Natural killer cell (primary cell): ENCODE measurements around the gene CPA1. TPM values are rescaled to one million over a fixed set of nuclear protein-coding genes. Genes with fewer than 3 reads are reported as not detected.

ENCODE experiments used
- ATAC-seq, 3 donors: fragments of 150-1000 bp in 2 of 3; fragments of 200-7000 bp in 1 of 3; cut with Tn5 transposase; 1 replicate in 1 of 3; 2 replicates in 2 of 3; pipeline ENCODE4 v1.10.0; 2021; ENCODE audit warnings: mild to moderate bottlenecking in 2 of 3, moderate library complexity in 2 of 3
- DNase-seq, 2 donors: peaks; one replicate each; pipeline versions ENCODE4 v3.0.0 to v3.0.0-alpha.2; 2013 to 2021; ENCODE audit warnings: mixed read lengths in 1 of 2
- H3K27ac ChIP-seq: one replicate; pipeline ENCODE4 v1.5.1; 2013; ENCODE audit warnings: mild to moderate bottlenecking, low read length
- H3K27me3 ChIP-seq: one replicate; pipeline ENCODE4 v1.6.1; 2013; ENCODE audit warnings: low read length; ENCODE audit not compliant: control insufficient read depth, insufficient read depth
- H3K36me3 ChIP-seq: one replicate; pipeline ENCODE4 v1.6.1; 2013; ENCODE audit warnings: low read length; ENCODE audit not compliant: control insufficient read depth, insufficient read depth
- H3K4me1 ChIP-seq: one replicate; pipeline ENCODE4 v1.6.1; 2013; ENCODE audit warnings: low read length; ENCODE audit not compliant: control insufficient read depth, insufficient read depth
- H3K4me3 ChIP-seq: one replicate; pipeline ENCODE4 v1.5.1; 2013; ENCODE audit warnings: low read length
- H3K9me3 ChIP-seq: one replicate; pipeline ENCODE4 v1.6.1; 2013; ENCODE audit warnings: low read length; ENCODE audit not compliant: control insufficient read depth, insufficient read depth
- H3K27ac Mint-ChIP-seq, 2 donors: one replicate each; pipeline ENCODE4 v1.8.0; 2022; ENCODE audit warnings: mild to moderate bottlenecking in 2 of 2, mixed read lengths in 2 of 2, moderate library complexity in 1 of 2
- H3K27me3 Mint-ChIP-seq, 2 donors: one replicate each; pipeline ENCODE4 v1.8.0; 2022; ENCODE audit warnings: low read depth in 2 of 2, mixed read lengths in 2 of 2
- H3K36me3 Mint-ChIP-seq: one replicate; pipeline ENCODE4 v1.8.0; 2022; ENCODE audit warnings: mixed read lengths
- H3K4me1 Mint-ChIP-seq, 2 donors: one replicate each; pipeline ENCODE4 v1.8.0; 2022; ENCODE audit warnings: mixed read lengths in 2 of 2
- H3K4me3 Mint-ChIP-seq: one replicate; pipeline ENCODE4 v1.8.0; 2022; ENCODE audit warnings: mild to moderate bottlenecking, moderate library complexity, mixed read lengths
- H3K9me3 Mint-ChIP-seq, 2 donors: one replicate each; pipeline ENCODE4 v1.8.0; 2022; ENCODE audit warnings: mixed read lengths in 2 of 2
- WGBS: methylation state at CpG from one replicate; pipeline ENCODE4 v1.1.7; 2013; ENCODE audit warnings: missing lambda C conversion rate; ENCODE audit not compliant: insufficient coverage; 5-methylcytosine and 5-hydroxymethylcytosine counted together
- intact Hi-C: fragments of 100-400 bp; cut with micrococcal nuclease; formaldehyde crosslinking; loops from one replicate; pipeline ENCODE4 v1.14.2; 2022
- total RNA-seq, 4 donors: library from RNA; stranded (reverse); fragments of 120-200 nt in 1 of 4; gene quantifications; one replicate each; pipeline versions ENCODE4 v1.2.3 to v1.2.4, GENCODE V29; 2013 to 2022
- TF ChIP-seq, protein P1 (sequence below): fragments of 200-600 bp; IDR thresholded peaks from one replicate; pipeline ENCODE4 v1.8.0; 2022; ENCODE audit warnings: antibody characterized with exemption

Gene CPA1
- total RNA-seq, 3 donors from 2014 or later (not counting 1 experiment from before 2014, with no cell fraction given) = not detected

DNA sequence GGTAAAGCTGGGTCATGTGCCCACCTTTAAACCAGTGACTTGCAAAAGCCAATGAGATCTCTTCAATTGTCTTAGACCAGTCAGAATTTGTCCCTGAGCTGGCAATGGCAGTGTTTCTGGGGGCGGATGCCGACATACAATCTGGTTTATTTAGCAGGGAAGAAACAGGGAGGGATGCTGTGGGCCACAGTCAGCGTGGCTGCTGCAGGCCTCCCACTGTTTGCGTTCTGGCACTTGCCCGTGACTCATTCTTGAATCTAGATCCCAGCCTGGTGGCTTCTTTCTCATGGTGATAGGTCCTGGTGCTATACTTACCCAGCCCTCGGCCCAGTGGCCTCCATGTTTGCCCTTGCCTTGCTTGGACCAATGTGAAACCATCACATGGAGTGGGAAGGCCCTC is 3.1 kb upstream of the CPA1 start:
- no peaks in the 10 kb centered on the region for H3K36me3 ChIP-seq
- Mint-ChIP-seq H3K9me3 (peaks cover 3 to 4% of the 10 kb centered on the region in 2 donors), H3K36me3 (no peaks in the 10 kb centered on the region), H3K27me3 (no peaks in the 10 kb centered on the region), H3K4me1 (no peaks in the 10 kb centered on the region), H3K4me3 (no peak overlapping the region), H3K27ac (no peak overlapping the region)
- TF ChIP-seq, protein P1, sequence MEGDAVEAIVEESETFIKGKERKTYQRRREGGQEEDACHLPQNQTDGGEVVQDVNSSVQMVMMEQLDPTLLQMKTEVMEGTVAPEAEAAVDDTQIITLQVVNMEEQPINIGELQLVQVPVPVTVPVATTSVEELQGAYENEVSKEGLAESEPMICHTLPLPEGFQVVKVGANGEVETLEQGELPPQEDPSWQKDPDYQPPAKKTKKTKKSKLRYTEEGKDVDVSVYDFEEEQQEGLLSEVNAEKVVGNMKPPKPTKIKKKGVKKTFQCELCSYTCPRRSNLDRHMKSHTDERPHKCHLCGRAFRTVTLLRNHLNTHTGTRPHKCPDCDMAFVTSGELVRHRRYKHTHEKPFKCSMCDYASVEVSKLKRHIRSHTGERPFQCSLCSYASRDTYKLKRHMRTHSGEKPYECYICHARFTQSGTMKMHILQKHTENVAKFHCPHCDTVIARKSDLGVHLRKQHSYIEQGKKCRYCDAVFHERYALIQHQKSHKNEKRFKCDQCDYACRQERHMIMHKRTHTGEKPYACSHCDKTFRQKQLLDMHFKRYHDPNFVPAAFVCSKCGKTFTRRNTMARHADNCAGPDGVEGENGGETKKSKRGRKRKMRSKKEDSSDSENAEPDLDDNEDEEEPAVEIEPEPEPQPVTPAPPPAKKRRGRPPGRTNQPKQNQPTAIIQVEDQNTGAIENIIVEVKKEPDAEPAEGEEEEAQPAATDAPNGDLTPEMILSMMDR = no peak
- no peaks in the 10 kb centered on the region for H3K4me1 ChIP-seq
- H3K27ac ChIP-seq = no peak overlapping the region
- peaks cover 7% of the 10 kb centered on the region for H3K9me3 ChIP-seq
- ATAC-seq (no peak), DNase-seq (no peak)
- WGBS = 84% methylated on average over 6 of the region's 6 CpGs
- H3K27me3 ChIP-seq = no peaks in the 10 kb centered on the region
- intact Hi-C loops = no loop called here
- H3K4me3 ChIP-seq = no peak overlapping the region

DNA sequence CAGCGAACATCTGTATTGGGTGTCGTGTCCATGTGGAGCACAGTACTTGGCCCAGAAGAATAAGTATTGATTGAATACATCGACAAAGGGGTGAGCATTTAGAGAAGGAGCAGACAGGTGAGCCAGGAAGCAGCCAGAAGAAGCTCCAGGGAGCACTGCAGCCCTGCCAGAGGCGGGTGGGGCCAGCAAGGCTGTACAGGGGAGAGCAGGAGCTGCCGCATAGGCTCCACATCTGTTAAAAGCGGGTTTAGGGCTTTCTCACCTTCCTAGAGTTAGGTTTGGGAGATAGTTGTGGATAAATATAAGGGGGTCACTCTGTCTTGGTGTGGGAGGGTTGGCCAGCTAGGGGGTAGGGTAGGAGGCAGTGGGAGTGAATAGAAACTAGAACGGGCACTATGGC is 1.3 kb upstream of the CPA1 start:
- H3K4me3 Mint-ChIP-seq = no peak overlapping the region
- H3K4me1 Mint-ChIP-seq = no peaks in the 10 kb centered on the region
- Histone ChIP-seq H3K4me1 (no peaks in the 10 kb centered on the region), H3K9me3 (peaks cover 7% of the 10 kb centered on the region), H3K4me3 (no peak overlapping the region), H3K27me3 (no peaks in the 10 kb centered on the region), H3K27ac (no peak overlapping the region), H3K36me3 (no peaks in the 10 kb centered on the region)
- H3K27me3 Mint-ChIP-seq = no peaks in the 10 kb centered on the region
- WGBS = 89% methylated on average over 7 of the region's 7 CpGs
- intact Hi-C loops = no loop called here
- peaks cover 3 to 4% of the 10 kb centered on the region in 2 donors for H3K9me3 Mint-ChIP-seq
- ATAC-seq (no peak), DNase-seq (peak in 1 of 2 donors; percentile 4)
- H3K27ac Mint-ChIP-seq = no peak overlapping the region
- H3K36me3 Mint-ChIP-seq = no peaks in the 10 kb centered on the region
- TF ChIP-seq, protein P1 = no peak

DNA sequence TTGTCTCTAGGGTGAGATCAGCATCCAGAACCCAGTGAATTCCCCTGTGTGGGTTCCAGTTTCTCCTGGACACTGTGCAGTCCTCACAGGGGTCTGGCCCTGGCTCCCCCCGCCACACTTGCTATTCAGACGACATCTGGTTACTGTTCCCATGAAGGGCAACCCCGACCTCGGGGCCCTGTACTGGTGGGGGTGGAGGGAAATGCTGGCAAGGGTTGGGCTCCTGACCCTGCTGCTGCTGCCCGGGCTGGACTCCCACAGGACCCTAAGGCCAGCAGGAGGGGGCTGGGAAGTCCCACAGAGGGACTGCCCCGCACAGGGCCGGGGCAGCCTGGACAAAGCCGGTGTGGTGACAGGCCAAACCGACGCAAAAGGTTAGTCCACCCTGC is 768 bp upstream of the CPA1 start:
- Mint-ChIP-seq H3K36me3 (no peaks in the 10 kb centered on the region), H3K4me1 (no peaks in the 10 kb centered on the region), H3K4me3 (no peak overlapping the region), H3K27ac (no peak overlapping the region), H3K27me3 (no peaks in the 10 kb centered on the region), H3K9me3 (peaks cover 3 to 4% of the 10 kb centered on the region in 2 donors)
- no peak overlapping the region for H3K4me3 ChIP-seq
- WGBS = 92% methylated on average over 10 of the region's 10 CpGs
- no peaks in the 10 kb centered on the region for H3K27me3 ChIP-seq
- no peaks in the 10 kb centered on the region for H3K36me3 ChIP-seq
- peaks cover 7% of the 10 kb centered on the region for H3K9me3 ChIP-seq
- ATAC-seq (peak in 1 of 3 donors; percentile 22), DNase-seq (peak in 1 of 2 donors; percentile 13)
- intact Hi-C loops = no loop called here
- TF ChIP-seq, protein P1 = no peak
- H3K4me1 ChIP-seq = no peaks in the 10 kb centered on the region
- no peak overlapping the region for H3K27ac ChIP-seq

DNA sequence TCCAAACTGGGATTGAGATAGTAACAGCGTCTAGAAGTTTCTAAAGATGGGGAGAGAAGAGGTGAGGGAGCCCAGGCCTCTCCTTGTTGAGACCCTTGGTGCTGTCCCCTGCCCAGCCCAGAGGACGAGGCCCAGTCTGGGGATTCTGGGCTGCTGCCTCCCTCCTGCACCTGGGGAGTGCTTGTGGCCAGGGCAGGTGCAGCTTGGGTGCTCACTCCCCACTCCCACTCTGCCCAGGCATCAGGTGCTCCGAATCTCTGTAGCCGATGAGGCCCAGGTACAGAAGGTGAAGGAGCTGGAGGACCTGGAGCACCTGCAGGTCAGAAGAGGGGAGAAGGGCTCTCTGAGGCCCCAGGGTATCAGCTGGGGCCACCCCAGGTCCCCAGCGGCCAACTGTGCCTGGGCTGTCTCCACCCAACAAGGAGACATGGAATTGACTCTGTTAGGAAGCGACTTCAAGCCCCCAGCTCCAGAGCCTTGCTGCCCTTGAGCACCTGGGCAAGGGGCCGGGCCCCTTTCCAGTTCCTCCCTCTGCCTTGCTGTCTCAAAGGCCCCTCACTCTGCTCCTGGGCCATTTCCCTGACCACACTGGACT is 664 bp downstream of the CPA1 start:
- peak in 1 of 2 donors; percentile 12 for DNase-seq

More for the DNA sequence above, 664 bp downstream of the CPA1 start:
- ATAC-seq = no peak
- Histone ChIP-seq H3K27ac (no peak overlapping the region), H3K4me3 (no peak overlapping the region), H3K27me3 (no peaks in the 10 kb centered on the region), H3K4me1 (no peaks in the 10 kb centered on the region), H3K36me3 (no peaks in the 10 kb centered on the region), H3K9me3 (peaks cover 1% of the 10 kb centered on the region)
- H3K9me3 Mint-ChIP-seq = peaks cover 3 to 4% of the 10 kb centered on the region in 2 donors
- no peaks in the 10 kb centered on the region for H3K4me1 Mint-ChIP-seq
- TF ChIP-seq, protein P1 = no peak
- no peak overlapping the region for H3K4me3 Mint-ChIP-seq
- no peaks in the 10 kb centered on the region for H3K36me3 Mint-ChIP-seq
- intact Hi-C loops = no loop called here
- H3K27ac Mint-ChIP-seq = no peak overlapping the region
- H3K27me3 Mint-ChIP-seq = no peaks in the 10 kb centered on the region
- 89% methylated on average over 7 of the region's 7 CpGs for WGBS
